Dermis blood vessel endothelial cell (primary cell): ENCODE measurements around the gene MLLT1. TPM values are rescaled to one million over a fixed set of nuclear protein-coding genes. Genes with fewer than 3 reads are reported as not detected.

Experiments
- DNase-seq: peaks from one replicate; pipeline ENCODE4 v3.0.0; 2010
- total RNA-seq: library from RNA; depleted of rRNA; stranded (reverse); fragments of >200 nt; gene quantifications from 2 replicates; pipeline ENCODE4 v1.2.3, GENCODE V29; 2014

MLLT1 gene
- total RNA-seq, 1 donor from 2014 or later: 5.1 TPM

GRCh38 chr19:6258812-6259311, 20.9 kb downstream of the MLLT1 start:
- DNase-seq: no peak

GRCh38 chr19:6253954-6254733, 25.6 kb downstream of the MLLT1 start:
- DNase-seq: no peak

- no peak for DNase-seq
These were observed 27.7 kb downstream of the MLLT1 start for GRCh38 chr19:6252066-6252465.

- DNase-seq: no peak
These were observed 28.9 kb downstream of the MLLT1 start for GRCh38 chr19:6250909-6251308.

GRCh38 chr19:6250024-6250615, 29.7 kb downstream of the MLLT1 start:
- DNase-seq: peak; percentile 27

GRCh38 chr19:6249296-6249695, 30.5 kb downstream of the MLLT1 start:
- DNase-seq: peak; percentile 56

DNA sequence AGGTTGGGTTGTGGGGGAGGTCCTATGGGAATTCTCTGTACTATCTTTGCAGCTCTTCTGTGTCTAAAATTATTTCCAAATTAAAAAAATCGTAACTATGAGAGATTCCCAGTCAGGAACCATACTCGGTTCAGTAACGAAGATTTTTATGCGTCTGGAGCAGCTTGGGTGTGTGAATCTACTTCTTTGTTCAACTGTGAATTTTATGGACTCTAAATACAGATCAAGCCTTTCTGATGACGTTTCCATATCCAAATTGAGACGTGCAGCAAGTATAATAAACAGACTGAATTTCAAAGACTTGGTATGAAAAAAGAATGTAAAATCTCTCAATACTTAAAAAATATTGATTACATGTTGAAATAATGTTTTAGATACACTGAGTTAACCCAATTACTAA, 30.9 kb downstream of the MLLT1 start:
- DNase-seq: no peak

GRCh38 chr19:6248341-6248740, 31.4 kb downstream of the MLLT1 start:
- no peak for DNase-seq

GRCh38 chr19:6247007-6247288, 32.8 kb downstream of the MLLT1 start:
- DNase-seq: no peak

- no peak for DNase-seq
These were observed 33.4 kb downstream of the MLLT1 start for GRCh38 chr19:6246174-6247006.

DNA sequence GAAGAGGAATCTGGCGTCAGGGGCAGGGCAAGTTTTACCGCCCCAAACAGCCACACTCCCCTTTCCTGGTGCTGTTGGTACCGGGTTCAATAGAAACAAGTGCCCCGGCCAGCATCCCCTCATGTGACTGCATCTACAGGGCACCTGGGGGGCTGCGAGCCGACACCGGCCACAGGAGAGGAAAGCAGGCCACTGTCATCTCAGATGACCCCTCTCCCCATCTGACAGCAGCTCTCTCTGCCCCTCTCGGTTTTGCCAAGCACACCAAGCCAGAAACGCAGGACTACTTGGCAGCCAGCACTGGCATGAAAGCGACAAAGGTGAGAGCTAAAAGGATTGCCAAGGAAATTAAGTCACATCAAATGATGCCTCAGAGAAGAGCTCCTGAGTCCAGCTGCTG, 37.1 kb downstream of the MLLT1 start:
- DNase-seq: no peak

GRCh38 chr19:6241680-6242377, 37.9 kb downstream of the MLLT1 start:
- no peak for DNase-seq

- no peak for DNase-seq
These were observed 38.7 kb downstream of the MLLT1 start for GRCh38 chr19:6241056-6241455.

GRCh38 chr19:6239871-6240676, 39.7 kb downstream of the MLLT1 start:
- DNase-seq: no peak

- DNase-seq: peak; percentile 77
These were observed 40.4 kb downstream of the MLLT1 start for GRCh38 chr19:6239401-6239844.

DNA sequence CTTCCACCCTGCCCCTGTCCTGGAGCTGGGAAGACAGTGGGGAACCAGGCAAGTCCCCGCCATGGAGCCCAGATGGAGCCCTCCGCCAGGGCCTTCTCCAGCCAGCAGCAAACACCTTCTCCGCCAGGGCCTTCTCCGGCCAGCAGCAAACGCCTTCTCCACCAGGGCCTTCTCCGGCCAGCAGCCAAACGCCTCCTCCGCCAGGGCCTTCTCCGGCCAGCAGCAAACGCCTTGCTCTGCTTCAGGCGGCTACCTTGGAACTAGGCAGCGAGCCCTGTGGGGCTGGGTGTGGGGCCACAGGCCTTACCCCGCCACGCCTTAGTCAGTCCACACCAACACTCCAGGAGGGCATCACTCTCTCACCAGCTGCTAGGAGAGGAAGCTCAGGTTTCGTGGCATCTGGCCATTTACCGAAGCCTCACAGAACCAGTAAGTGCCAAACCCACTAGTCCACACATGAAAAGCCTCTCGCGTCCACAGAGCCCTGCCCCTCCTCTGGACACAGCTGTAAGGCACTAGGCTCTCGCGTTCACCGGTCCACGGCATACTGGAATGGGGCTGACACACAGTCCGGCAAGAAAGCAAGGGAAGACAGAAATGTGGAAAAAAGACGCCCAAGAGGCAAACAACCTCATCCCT, 41.0 kb downstream of the MLLT1 start:
- DNase-seq: peak; percentile 62

DNA sequence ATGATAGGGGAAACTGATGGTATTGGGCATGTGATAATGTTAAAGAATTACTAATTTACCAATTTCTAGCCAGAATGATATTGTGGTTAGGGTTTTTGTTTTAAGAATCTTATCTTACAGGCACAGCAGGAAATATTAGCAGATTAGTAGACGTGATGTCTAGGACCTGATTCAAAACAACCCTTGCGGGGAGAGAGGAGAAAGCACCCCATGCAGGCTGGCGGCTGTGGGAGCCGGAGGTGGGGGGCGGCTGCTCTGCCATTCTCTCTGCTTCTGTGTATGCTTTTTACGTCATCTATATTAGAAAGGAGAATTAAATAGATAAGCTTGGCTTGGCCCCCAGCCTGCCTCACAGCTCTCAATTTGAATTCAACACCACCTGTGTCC, 41.5 kb downstream of the MLLT1 start:
- DNase-seq: peak; percentile 86

GRCh38 chr19:6236310-6237291, 43.2 kb downstream of the MLLT1 start:
- no peak for DNase-seq

GRCh38 chr19:6235031-6235951, 44.5 kb downstream of the MLLT1 start:
- DNase-seq: no peak
